Measurements from ENCODE around the gene TMEM239.

GRCh38 chr20:2799688-2800520, 16.3 kb upstream of the TMEM239 start:
- TF ChIP-seq POLR2A (IDR thresholded peaks at IDR 0.05) = no peak
- no peak for TF ChIP-seq CTCF (IDR thresholded peaks at IDR 0.05)

Measured in stomach (tissue), 4 donors.